HEK293 (cell line): ENCODE measurements around the gene HARS2.

Source experiments
- BCL11A ChIP-seq: fragments of 450-650 bp; formaldehyde crosslinking; IDR thresholded peaks from 2 replicates; pipeline ENCODE4 v1.5.1; 2016; ENCODE audit warnings: low read depth, missing biosample characterization, missing genetic modification characterization
- GFI1B ChIP-seq: fragments of 450-650 bp; formaldehyde crosslinking; IDR thresholded peaks from 2 replicates; pipeline ENCODE4 v1.5.1; 2016; ENCODE audit warnings: missing biosample characterization, missing genetic modification characterization
- REST ChIP-seq: fragments of 450-650 bp; formaldehyde crosslinking; IDR thresholded peaks from 2 replicates; pipeline ENCODE4 v1.5.1; 2016; ENCODE audit warnings: missing biosample characterization, missing genetic modification characterization
- SP2 ChIP-seq: fragments of 450-650 bp; formaldehyde crosslinking; IDR thresholded peaks from 2 replicates; pipeline ENCODE4 v1.5.1; 2016; ENCODE audit warnings: missing biosample characterization, missing genetic modification characterization
- SP7 ChIP-seq: fragments of 450-650 bp; formaldehyde crosslinking; IDR thresholded peaks from 2 replicates; pipeline ENCODE4 v1.5.1; 2016; ENCODE audit warnings: missing biosample characterization, missing genetic modification characterization
- WT1 ChIP-seq: fragments of 450-650 bp; formaldehyde crosslinking; IDR thresholded peaks from 2 replicates; pipeline ENCODE4 v1.5.1; 2016; ENCODE audit warnings: missing biosample characterization, missing genetic modification characterization
- YY1 ChIP-seq: fragments of 450-650 bp; formaldehyde crosslinking; IDR thresholded peaks from 2 replicates; pipeline ENCODE4 v1.5.1; 2018; ENCODE audit warnings: missing biosample characterization, missing genetic modification characterization
- ZBTB20 ChIP-seq: fragments of 450-650 bp; formaldehyde crosslinking; IDR thresholded peaks from 2 replicates; pipeline ENCODE4 v1.5.1; 2016; ENCODE audit warnings: missing biosample characterization, missing genetic modification characterization
- ZBTB8A ChIP-seq: fragments of 450-650 bp; formaldehyde crosslinking; IDR thresholded peaks from 2 replicates; pipeline ENCODE4 v1.5.1; 2016; ENCODE audit warnings: missing biosample characterization, missing genetic modification characterization
- ZNF2 ChIP-seq: fragments of 450-650 bp; formaldehyde crosslinking; IDR thresholded peaks from 2 replicates; pipeline ENCODE4 v1.5.1; 2016; ENCODE audit warnings: missing biosample characterization, missing genetic modification characterization
- ZNF239 ChIP-seq: fragments of 450-650 bp; formaldehyde crosslinking; IDR thresholded peaks from 2 replicates; pipeline ENCODE4 v1.5.1; 2016; ENCODE audit warnings: missing biosample characterization, missing genetic modification characterization
- ZNF335 ChIP-seq: fragments of 450-650 bp; formaldehyde crosslinking; conservative IDR thresholded peaks from 2 replicates; pipeline ENCODE4 v1.5.1; 2016; ENCODE audit warnings: missing biosample characterization, missing genetic modification characterization
- ZNF341 ChIP-seq: fragments of 450-650 bp; formaldehyde crosslinking; IDR thresholded peaks from 2 replicates; pipeline ENCODE4; 2016; ENCODE audit warnings: low read depth, missing biosample characterization, missing genetic modification characterization
- ZNF473 ChIP-seq: fragments of 450-650 bp; formaldehyde crosslinking; IDR thresholded peaks from 2 replicates; pipeline ENCODE4 v1.5.1; 2017; ENCODE audit warnings: missing biosample characterization, missing genetic modification characterization
- ZNF513 ChIP-seq: fragments of 450-650 bp; IDR thresholded peaks from 2 replicates; pipeline ENCODE4 v1.5.1; 2018; ENCODE audit warnings: missing biosample characterization, missing genetic modification characterization
- ZNF514 ChIP-seq: fragments of 450-650 bp; formaldehyde crosslinking; IDR thresholded peaks from 2 replicates; pipeline ENCODE4 v1.5.1; 2016; ENCODE audit warnings: missing biosample characterization, missing genetic modification characterization
- ZNF548 ChIP-seq: fragments of 450-650 bp; formaldehyde crosslinking; IDR thresholded peaks from 2 replicates; pipeline ENCODE4 v1.5.1; 2016; ENCODE audit warnings: missing biosample characterization, missing genetic modification characterization
- ZNF560 ChIP-seq: fragments of 450-650 bp; formaldehyde crosslinking; IDR thresholded peaks from 2 replicates; pipeline ENCODE4 v1.5.1; 2017; ENCODE audit warnings: missing biosample characterization, missing genetic modification characterization, borderline replicate concordance
- ZNF610 ChIP-seq: fragments of 450-650 bp; formaldehyde crosslinking; IDR thresholded peaks from 2 replicates; pipeline ENCODE4 v1.5.1; 2016; ENCODE audit warnings: missing biosample characterization, missing genetic modification characterization, borderline replicate concordance
- ZNF624 ChIP-seq: fragments of 450-650 bp; formaldehyde crosslinking; IDR thresholded peaks from 2 replicates; pipeline ENCODE4 v1.5.1; 2017; ENCODE audit warnings: missing biosample characterization, missing genetic modification characterization
- ZNF629 ChIP-seq: fragments of 450-650 bp; formaldehyde crosslinking; IDR thresholded peaks from 2 replicates; pipeline ENCODE4 v1.5.1; 2017; ENCODE audit warnings: missing biosample characterization, missing genetic modification characterization
- ZNF654 ChIP-seq: fragments of 450-650 bp; formaldehyde crosslinking; IDR thresholded peaks from 2 replicates; pipeline ENCODE4 v1.5.1; 2016; ENCODE audit warnings: low read depth, missing biosample characterization, missing genetic modification characterization
- ZNF660 ChIP-seq: fragments of 450-650 bp; IDR thresholded peaks from 2 replicates; pipeline ENCODE4 v1.5.1; 2018; ENCODE audit warnings: missing biosample characterization, mild to moderate bottlenecking, missing genetic modification characterization
- ZNF677 ChIP-seq: fragments of 450-650 bp; IDR thresholded peaks from 2 replicates; pipeline ENCODE4 v1.5.0; 2018; ENCODE audit warnings: missing biosample characterization, mild to moderate bottlenecking, missing genetic modification characterization, moderate library complexity
- ZNF777 ChIP-seq: fragments of 450-650 bp; formaldehyde crosslinking; IDR thresholded peaks from 2 replicates; pipeline ENCODE4 v1.5.1; 2017; ENCODE audit warnings: missing biosample characterization, missing genetic modification characterization, borderline replicate concordance
- ZNF785 ChIP-seq: fragments of 450-650 bp; formaldehyde crosslinking; IDR thresholded peaks from 2 replicates; pipeline ENCODE4 v1.5.1; 2016; ENCODE audit warnings: missing biosample characterization, missing genetic modification characterization
- ZXDB ChIP-seq: fragments of 450-650 bp; formaldehyde crosslinking; IDR thresholded peaks from 2 replicates; pipeline ENCODE4 v1.5.1; 2016; ENCODE audit warnings: missing biosample characterization, missing genetic modification characterization
- TF ChIP-seq, protein P1 (sequence below): fragments of 450-650 bp; formaldehyde crosslinking; IDR thresholded peaks from 2 replicates; pipeline ENCODE4 v1.5.1; 2016; ENCODE audit warnings: missing biosample characterization, missing genetic modification characterization
- TF ChIP-seq, protein P2 (sequence below): fragments of 450-650 bp; formaldehyde crosslinking; IDR thresholded peaks from 2 replicates; pipeline ENCODE4 v1.5.1; 2017; ENCODE audit warnings: missing biosample characterization, missing genetic modification characterization

Gene HARS2

DNA sequence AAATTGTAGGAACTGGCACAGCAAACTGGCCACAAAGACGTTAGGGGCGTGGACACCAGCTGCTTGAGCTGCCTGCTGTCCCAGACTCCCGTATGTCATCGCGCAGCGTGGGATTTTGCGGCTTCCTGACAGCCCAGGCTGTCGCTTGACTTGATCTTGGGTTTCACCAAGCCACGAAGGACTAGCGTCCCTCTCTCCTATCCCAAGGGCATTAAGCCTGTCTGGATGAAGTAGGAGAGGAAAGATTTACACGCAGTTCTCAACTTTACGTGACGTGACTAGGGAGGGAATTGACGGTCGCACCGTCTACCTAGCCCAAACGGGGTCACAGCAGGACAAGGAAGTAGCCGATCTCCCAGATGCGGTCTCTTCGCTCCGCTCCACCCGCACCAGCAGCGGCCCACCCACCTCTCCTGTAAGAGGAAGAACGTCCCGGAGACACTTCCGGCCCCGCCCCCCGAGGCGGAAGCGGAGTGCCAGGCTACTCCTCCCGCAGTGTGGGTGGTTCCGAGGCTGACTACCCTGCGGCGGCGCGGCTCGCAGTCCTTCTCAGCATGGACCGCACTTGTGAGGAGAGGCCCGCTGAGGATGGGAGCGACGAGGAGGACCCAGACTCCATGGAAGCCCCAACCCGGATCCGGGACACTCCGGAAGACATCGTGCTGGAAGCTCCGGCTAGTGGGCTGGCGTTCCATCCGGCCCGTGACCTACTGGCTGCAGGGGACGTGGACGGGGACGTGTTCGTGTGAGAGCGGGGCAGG, 26.7 kb upstream of the HARS2 start, which contains the start of gene WDR55 (continued):
- TF ChIP-seq, protein P1, sequence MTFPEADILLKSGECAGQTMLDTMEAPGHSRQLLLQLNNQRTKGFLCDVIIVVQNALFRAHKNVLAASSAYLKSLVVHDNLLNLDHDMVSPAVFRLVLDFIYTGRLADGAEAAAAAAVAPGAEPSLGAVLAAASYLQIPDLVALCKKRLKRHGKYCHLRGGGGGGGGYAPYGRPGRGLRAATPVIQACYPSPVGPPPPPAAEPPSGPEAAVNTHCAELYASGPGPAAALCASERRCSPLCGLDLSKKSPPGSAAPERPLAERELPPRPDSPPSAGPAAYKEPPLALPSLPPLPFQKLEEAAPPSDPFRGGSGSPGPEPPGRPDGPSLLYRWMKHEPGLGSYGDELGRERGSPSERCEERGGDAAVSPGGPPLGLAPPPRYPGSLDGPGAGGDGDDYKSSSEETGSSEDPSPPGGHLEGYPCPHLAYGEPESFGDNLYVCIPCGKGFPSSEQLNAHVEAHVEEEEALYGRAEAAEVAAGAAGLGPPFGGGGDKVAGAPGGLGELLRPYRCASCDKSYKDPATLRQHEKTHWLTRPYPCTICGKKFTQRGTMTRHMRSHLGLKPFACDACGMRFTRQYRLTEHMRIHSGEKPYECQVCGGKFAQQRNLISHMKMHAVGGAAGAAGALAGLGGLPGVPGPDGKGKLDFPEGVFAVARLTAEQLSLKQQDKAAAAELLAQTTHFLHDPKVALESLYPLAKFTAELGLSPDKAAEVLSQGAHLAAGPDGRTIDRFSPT (tag by site-specific recombination): peak; percentile 93
- TF ChIP-seq ZNF624 (tag by site-specific recombination): no peak
- TF ChIP-seq ZNF514 (tag by site-specific recombination): no peak
- peak; percentile 16; the same call in 1 of the 2 replicates for TF ChIP-seq YY1 (tag by site-specific recombination)
- TF ChIP-seq ZNF335 (tag by site-specific recombination): peak; percentile 57
- TF ChIP-seq WT1 (tag by site-specific recombination): no peak
- no peak for TF ChIP-seq ZBTB8A (tag by site-specific recombination)
- no peak for TF ChIP-seq ZNF239 (tag by site-specific recombination)
- TF ChIP-seq BCL11A: peak; percentile 60; the same call in 1 of the 2 replicates
- TF ChIP-seq ZNF785 (tag by site-specific recombination): 0 out of 2 replicates have a peak, but pooled peaks have one; percentile 25
- peak; percentile 79; the same call in 1 of the 2 replicates for TF ChIP-seq ZNF2
- TF ChIP-seq ZNF548 (tag by site-specific recombination): no peak
- TF ChIP-seq ZNF677 (tag by site-specific recombination): no peak
- TF ChIP-seq REST (tag by site-specific recombination): 0 out of 2 replicates have a peak, but pooled peaks have one; percentile 17
- TF ChIP-seq ZXDB: peak; percentile 62; the same call in 1 of the 2 replicates
- no peak for TF ChIP-seq ZNF654 (tag by site-specific recombination)
- TF ChIP-seq ZNF560 (tag by site-specific recombination): no peak
- TF ChIP-seq SP2 (tag by site-specific recombination): peak; percentile 97
- 0 out of 2 replicates have a peak, but pooled peaks have one; percentile 11 for TF ChIP-seq ZBTB20 (tag by site-specific recombination)
- TF ChIP-seq ZNF513 (tag by site-specific recombination): no peak
- peak; percentile 46 for TF ChIP-seq ZNF610 (tag by site-specific recombination)
- peak; percentile 32 for TF ChIP-seq ZNF660
- 0 out of 2 replicates have a peak, but pooled peaks have one; percentile 11 for TF ChIP-seq GFI1B (tag by site-specific recombination)
- no peak for TF ChIP-seq ZNF473 (tag by site-specific recombination)
- TF ChIP-seq, protein P2, sequence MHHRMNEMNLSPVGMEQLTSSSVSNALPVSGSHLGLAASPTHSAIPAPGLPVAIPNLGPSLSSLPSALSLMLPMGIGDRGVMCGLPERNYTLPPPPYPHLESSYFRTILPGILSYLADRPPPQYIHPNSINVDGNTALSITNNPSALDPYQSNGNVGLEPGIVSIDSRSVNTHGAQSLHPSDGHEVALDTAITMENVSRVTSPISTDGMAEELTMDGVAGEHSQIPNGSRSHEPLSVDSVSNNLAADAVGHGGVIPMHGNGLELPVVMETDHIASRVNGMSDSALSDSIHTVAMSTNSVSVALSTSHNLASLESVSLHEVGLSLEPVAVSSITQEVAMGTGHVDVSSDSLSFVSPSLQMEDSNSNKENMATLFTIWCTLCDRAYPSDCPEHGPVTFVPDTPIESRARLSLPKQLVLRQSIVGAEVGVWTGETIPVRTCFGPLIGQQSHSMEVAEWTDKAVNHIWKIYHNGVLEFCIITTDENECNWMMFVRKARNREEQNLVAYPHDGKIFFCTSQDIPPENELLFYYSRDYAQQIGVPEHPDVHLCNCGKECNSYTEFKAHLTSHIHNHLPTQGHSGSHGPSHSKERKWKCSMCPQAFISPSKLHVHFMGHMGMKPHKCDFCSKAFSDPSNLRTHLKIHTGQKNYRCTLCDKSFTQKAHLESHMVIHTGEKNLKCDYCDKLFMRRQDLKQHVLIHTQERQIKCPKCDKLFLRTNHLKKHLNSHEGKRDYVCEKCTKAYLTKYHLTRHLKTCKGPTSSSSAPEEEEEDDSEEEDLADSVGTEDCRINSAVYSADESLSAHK (tag by site-specific recombination): 0 out of 2 replicates have a peak, but pooled peaks have one; percentile 12
- TF ChIP-seq ZNF341 (tag by site-specific recombination): peak; percentile 79
- peak; percentile 32; the same call in 1 of the 2 replicates for TF ChIP-seq ZNF777 (tag by site-specific recombination)
- peak; percentile 88 for TF ChIP-seq SP7
- TF ChIP-seq ZNF629: peak; percentile 87
